Hepatic stellate cell (primary cell): Measurements from ENCODE around the gene ELFN1.

Experiments used
- DNase-seq: peaks from one replicate; pipeline ENCODE4 v3.0.0; 2011; ENCODE audit warnings: low spot score

Gene ELFN1

GRCh38 chr7:1669954-1670893, at the start of gene ELFN1:
TSS of gene ELFN1 (plus strand) at chr7:1670277. CDS start at chr7:1744597, 74,320 bp downstream.
- no peak for DNase-seq

GRCh38 chr7:1620835-1621234, 49.2 kb upstream of the ELFN1 start:
- DNase-seq = no peak

- no peak for DNase-seq
Observed at GRCh38 chr7:1621718-1622117, 48.4 kb upstream of the ELFN1 start.

GRCh38 chr7:1622441-1622840, 47.6 kb upstream of the ELFN1 start:
- DNase-seq = no peak

- DNase-seq = no peak
Observed at GRCh38 chr7:1623810-1624209, 46.3 kb upstream of the ELFN1 start.

- no peak for DNase-seq
Observed at GRCh38 chr7:1624999-1625927, 44.8 kb upstream of the ELFN1 start.

- no peak for DNase-seq
Observed at GRCh38 chr7:1626769-1627168, 43.3 kb upstream of the ELFN1 start.

- no peak for DNase-seq
Observed at GRCh38 chr7:1630700-1631336, 39.3 kb upstream of the ELFN1 start.

GRCh38 chr7:1631678-1632077, 38.4 kb upstream of the ELFN1 start:
- no peak for DNase-seq

GRCh38 chr7:1632506-1632905, 37.6 kb upstream of the ELFN1 start:
- no peak for DNase-seq

- DNase-seq = no peak
Observed at GRCh38 chr7:1632916-1633785, 36.9 kb upstream of the ELFN1 start.

- no peak for DNase-seq
Observed at GRCh38 chr7:1635401-1635800, 34.7 kb upstream of the ELFN1 start.

- DNase-seq = no peak
Observed at GRCh38 chr7:1637155-1637554, 32.9 kb upstream of the ELFN1 start.

- no peak for DNase-seq
Observed at GRCh38 chr7:1638215-1638661, 31.8 kb upstream of the ELFN1 start.

- DNase-seq = no peak
Observed at GRCh38 chr7:1639071-1639470, 31.0 kb upstream of the ELFN1 start.

GRCh38 chr7:1639532-1640175, 30.4 kb upstream of the ELFN1 start:
- no peak for DNase-seq

GRCh38 chr7:1640376-1641172, 29.5 kb upstream of the ELFN1 start:
- no peak for DNase-seq

GRCh38 chr7:1641173-1641572, 28.9 kb upstream of the ELFN1 start:
- no peak for DNase-seq

GRCh38 chr7:1641661-1642260, 28.3 kb upstream of the ELFN1 start:
- DNase-seq = no peak
